ENCODE data around the gene PKHD1. TPM values are rescaled to one million over a fixed set of nuclear protein-coding genes. Genes with fewer than 3 reads are reported as not detected.
"Not testable (repeated sequence)": the region's sequence is repeated elsewhere in the genome, so short reads cannot be mapped to it uniquely, and the experiment has no call there.

The PKHD1 gene
- total RNA-seq, 1 donor from 2014 or later = not detected

GRCh38 chr6:52013035-52013434, 74.4 kb downstream of the PKHD1 start:
- intact Hi-C loops (cut with micrococcal nuclease) = no loop called here
- no peak for DNase-seq
- ATAC-seq = no peak

- DNase-seq (no peak), ATAC-seq (no peak)
- intact Hi-C loops (cut with micrococcal nuclease) = no loop called here
Observed at GRCh38 chr6:52012582-52012981, 74.8 kb downstream of the PKHD1 start.

GRCh38 chr6:52010806-52011205, 76.6 kb downstream of the PKHD1 start:
- intact Hi-C loops (cut with micrococcal nuclease) = no loop called here
- ATAC-seq = no peak
- no peak for DNase-seq

- no peak for ATAC-seq
- intact Hi-C loops (cut with micrococcal nuclease) = no loop called here
- no peak for DNase-seq
Observed at GRCh38 chr6:52010145-52010544, 77.3 kb downstream of the PKHD1 start.

- intact Hi-C loops (cut with micrococcal nuclease) = no loop called here
- ATAC-seq (no peak), DNase-seq (no peak)
Observed at GRCh38 chr6:52009466-52010140, 77.8 kb downstream of the PKHD1 start.

- ATAC-seq = no peak
- DNase-seq = no peak
- intact Hi-C loops (cut with micrococcal nuclease) = no loop called here
Observed at GRCh38 chr6:52000064-52000463, 87.3 kb downstream of the PKHD1 start.

GRCh38 chr6:51996296-51996947, 91.0 kb downstream of the PKHD1 start:
- intact Hi-C loops (cut with micrococcal nuclease) = no loop called here
- DNase-seq (no peak), ATAC-seq (no peak)

- intact Hi-C loops (cut with micrococcal nuclease) = no loop called here
- no peak for ATAC-seq
- DNase-seq = no peak
Observed at GRCh38 chr6:51995214-51995755, 92.1 kb downstream of the PKHD1 start.

- DNase-seq = no peak
- intact Hi-C loops (cut with micrococcal nuclease) = no loop called here
- ATAC-seq = no peak
Observed at GRCh38 chr6:51992876-51993275, 94.5 kb downstream of the PKHD1 start.

- DNase-seq = no peak
- intact Hi-C loops (cut with micrococcal nuclease) = no loop called here
- ATAC-seq = no peak
Observed at GRCh38 chr6:51989789-51990188, 97.6 kb downstream of the PKHD1 start.

GRCh38 chr6:51986864-51987263, 100.5 kb downstream of the PKHD1 start:
- intact Hi-C loops (cut with micrococcal nuclease) = no loop called here
- DNase-seq (no peak), ATAC-seq (no peak)

GRCh38 chr6:51983564-51983963, 103.8 kb downstream of the PKHD1 start:
- ATAC-seq = no peak
- no peak for DNase-seq
- intact Hi-C loops (cut with micrococcal nuclease) = no loop called here

GRCh38 chr6:51982695-51983094, 104.7 kb downstream of the PKHD1 start:
- DNase-seq; ATAC-seq; intact Hi-C loops (cut with micrococcal nuclease): not testable (repeated sequence)

- no peak for DNase-seq
- intact Hi-C loops (cut with micrococcal nuclease) = no loop called here
- ATAC-seq = no peak
Observed at GRCh38 chr6:51976374-51976773, 111.0 kb downstream of the PKHD1 start.

- DNase-seq (no peak), ATAC-seq (no peak)
- intact Hi-C loops (cut with micrococcal nuclease) = no loop called here
Observed at GRCh38 chr6:51972659-51973058, 114.8 kb downstream of the PKHD1 start.

- intact Hi-C loops (cut with micrococcal nuclease) = no loop called here
- ATAC-seq (no peak), DNase-seq (no peak)
Observed at GRCh38 chr6:51968265-51968664, 119.1 kb downstream of the PKHD1 start.

- no peak for DNase-seq
- ATAC-seq = no peak
- intact Hi-C loops (cut with micrococcal nuclease) = no loop called here
Observed at GRCh38 chr6:51965222-51965801, 122.1 kb downstream of the PKHD1 start.

- ATAC-seq = no peak
- DNase-seq = no peak
- intact Hi-C loops (cut with micrococcal nuclease) = loop anchor here (5.0 kb wide), 1 partner anchor 1152 kb away; no protein-coding TSS in a partner anchor
Observed at GRCh38 chr6:51963980-51964379, 123.4 kb downstream of the PKHD1 start.

- DNase-seq = no peak
- ATAC-seq = no peak
- intact Hi-C loops (cut with micrococcal nuclease) = loop anchor here (5.0 kb wide), 1 partner anchor 1150 kb away; no protein-coding TSS in a partner anchor
Observed at GRCh38 chr6:51962354-51962753, 125.1 kb downstream of the PKHD1 start.

- ATAC-seq (no peak), DNase-seq (no peak)
- intact Hi-C loops (cut with micrococcal nuclease) = loop anchor here (5.0 kb wide), 1 partner anchor 1148 kb away; no protein-coding TSS in a partner anchor
Observed at GRCh38 chr6:51960419-51960818, 127.0 kb downstream of the PKHD1 start.
